ENCODE results near the gene PHF19. TPM values are rescaled to one million over a fixed set of nuclear protein-coding genes. Genes with fewer than 3 reads are reported as not detected.

PHF19 gene
- polyA plus RNA-seq, 1 donor from 2014 or later: 4.9 TPM

DNA sequence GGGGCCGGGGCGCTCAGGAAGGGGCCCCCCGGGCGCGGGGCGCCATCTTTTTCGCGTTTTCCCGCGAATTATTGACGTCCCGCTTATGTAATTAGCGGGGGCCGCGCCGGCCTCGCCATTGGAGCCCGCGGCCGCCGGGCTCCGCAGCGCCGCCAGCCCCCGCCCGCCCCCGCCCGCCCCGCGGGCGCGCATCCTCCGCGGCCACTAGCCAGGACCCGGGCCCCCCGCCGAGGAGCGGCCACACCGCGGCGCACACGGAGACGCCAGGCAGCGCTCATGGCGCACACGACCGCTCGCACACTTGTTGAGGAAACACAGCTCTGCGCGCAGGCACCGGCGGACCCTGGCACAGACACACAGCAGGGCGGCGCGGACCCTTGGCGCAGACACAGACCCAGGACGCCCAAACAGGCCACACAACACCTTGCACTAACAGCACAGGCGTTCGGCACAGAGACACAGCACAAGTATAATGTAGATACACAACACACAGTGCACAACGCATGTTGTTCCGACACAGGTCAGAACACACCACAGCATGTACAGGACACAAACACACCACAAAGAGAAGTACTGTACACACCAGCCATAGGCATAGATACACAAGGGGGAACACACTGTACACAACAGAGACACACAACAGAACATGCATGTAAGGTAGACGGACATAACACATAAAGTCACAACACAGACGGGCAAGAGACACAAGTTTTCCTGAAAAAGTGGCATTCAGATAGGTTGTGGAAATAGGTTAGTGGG is 467 bp upstream of the PHF19 start (continued):
- TF ChIP-seq, protein P1, sequence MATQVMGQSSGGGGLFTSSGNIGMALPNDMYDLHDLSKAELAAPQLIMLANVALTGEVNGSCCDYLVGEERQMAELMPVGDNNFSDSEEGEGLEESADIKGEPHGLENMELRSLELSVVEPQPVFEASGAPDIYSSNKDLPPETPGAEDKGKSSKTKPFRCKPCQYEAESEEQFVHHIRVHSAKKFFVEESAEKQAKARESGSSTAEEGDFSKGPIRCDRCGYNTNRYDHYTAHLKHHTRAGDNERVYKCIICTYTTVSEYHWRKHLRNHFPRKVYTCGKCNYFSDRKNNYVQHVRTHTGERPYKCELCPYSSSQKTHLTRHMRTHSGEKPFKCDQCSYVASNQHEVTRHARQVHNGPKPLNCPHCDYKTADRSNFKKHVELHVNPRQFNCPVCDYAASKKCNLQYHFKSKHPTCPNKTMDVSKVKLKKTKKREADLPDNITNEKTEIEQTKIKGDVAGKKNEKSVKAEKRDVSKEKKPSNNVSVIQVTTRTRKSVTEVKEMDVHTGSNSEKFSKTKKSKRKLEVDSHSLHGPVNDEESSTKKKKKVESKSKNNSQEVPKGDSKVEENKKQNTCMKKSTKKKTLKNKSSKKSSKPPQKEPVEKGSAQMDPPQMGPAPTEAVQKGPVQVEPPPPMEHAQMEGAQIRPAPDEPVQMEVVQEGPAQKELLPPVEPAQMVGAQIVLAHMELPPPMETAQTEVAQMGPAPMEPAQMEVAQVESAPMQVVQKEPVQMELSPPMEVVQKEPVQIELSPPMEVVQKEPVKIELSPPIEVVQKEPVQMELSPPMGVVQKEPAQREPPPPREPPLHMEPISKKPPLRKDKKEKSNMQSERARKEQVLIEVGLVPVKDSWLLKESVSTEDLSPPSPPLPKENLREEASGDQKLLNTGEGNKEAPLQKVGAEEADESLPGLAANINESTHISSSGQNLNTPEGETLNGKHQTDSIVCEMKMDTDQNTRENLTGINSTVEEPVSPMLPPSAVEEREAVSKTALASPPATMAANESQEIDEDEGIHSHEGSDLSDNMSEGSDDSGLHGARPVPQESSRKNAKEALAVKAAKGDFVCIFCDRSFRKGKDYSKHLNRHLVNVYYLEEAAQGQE (IDR thresholded peaks at IDR 0.05; ENCODE audit: borderline replicate concordance): no peak
- TF ChIP-seq MXI1 (conservative IDR thresholded peaks at IDR 0.05; ENCODE audit: poor library complexity, severe bottlenecking) (no peak), POLR2AphosphoS5 (IDR thresholded peaks at IDR 0.05) (no peak)

DNA sequence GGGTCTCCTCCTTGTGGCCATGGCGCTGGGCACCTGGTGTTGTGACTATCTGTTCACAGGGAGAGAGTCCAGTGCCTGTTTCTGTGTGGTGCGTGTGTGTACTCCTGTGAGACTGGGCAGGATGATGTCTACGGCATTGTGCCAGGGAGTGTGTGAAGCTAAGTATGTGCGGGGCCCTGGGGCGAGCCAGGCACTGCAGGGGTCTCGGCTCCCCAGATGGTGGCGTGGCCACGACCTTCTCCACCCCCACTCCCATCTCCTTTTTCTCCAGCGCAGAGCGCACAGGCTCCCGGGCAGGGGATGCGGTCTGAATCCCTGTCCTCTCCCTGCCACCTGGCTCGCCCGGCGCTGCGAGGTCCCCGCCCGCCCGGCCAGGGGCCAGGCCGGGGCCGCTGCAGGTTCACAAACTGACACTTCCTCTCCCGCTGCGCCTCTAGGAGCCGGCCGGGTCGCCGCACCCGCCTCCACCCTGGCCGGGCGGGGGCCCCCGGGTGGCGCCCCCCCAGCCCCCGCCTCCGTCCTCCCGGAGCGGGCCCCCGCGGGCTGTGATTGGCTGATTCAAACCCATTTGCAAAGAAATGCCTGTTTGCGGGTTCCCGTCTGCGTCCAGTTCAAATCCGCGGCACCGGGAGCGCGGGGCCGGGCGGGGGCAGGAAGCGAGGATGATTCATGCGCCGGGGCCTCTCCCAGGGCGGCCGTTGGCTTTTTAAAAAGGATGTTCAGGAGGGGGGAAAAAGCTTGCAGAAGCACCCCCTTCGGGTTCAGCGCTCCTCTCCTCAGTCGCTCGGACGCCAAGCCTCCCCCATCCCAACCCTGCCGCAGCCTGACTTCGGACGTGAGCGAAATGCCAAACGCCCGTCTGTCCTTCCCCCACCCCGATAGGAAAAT is 790 bp downstream of the PHF19 start:
- Histone ChIP-seq H3K9ac (ENCODE audit: low read length) (peak overlapping the region; percentile 36), H3K4me2 (ENCODE audit: low read length) (no peak overlapping the region), H4K20me1 (ENCODE audit: insufficient read depth) (no peaks in the 10 kb centered on the region), H2AFZ (ENCODE audit: low read depth, low read length) (no peak overlapping the region), H3K9me2 (ENCODE audit: insufficient read depth, low read length) (no peaks in the 10 kb centered on the region), H3F3A (ENCODE audit: insufficient read depth, low read length, poor library complexity, severe bottlenecking) (peaks cover 4% of the 10 kb centered on the region), H3K27me3 (ENCODE audit: insufficient read depth, low read depth, low read length) (peaks cover 10% of the 10 kb centered on the region), H3K27ac (ENCODE audit: low read length) (no peak overlapping the region), H3K79me2 (replicated peaks; ENCODE audit: insufficient read depth, low read length) (no peaks in the 10 kb centered on the region), H3K9me3 (ENCODE audit: low read length) (no peaks in the 10 kb centered on the region), H3K4me3 (ENCODE audit: low read length) (peak overlapping the region; percentile 62), H3K36me3 (ENCODE audit: insufficient read depth, low read length) (no peaks in the 10 kb centered on the region)
- no peak for TF ChIP-seq MXI1 (conservative IDR thresholded peaks at IDR 0.05; ENCODE audit: poor library complexity, severe bottlenecking)
- no peak for TF ChIP-seq SMC3 (conservative IDR thresholded peaks at IDR 0.05; ENCODE audit: poor library complexity)
- no peak for TF ChIP-seq RAD21 (conservative IDR thresholded peaks at IDR 0.05)
- TF ChIP-seq EZH2 (IDR thresholded peaks at IDR 0.05; ENCODE audit: borderline replicate concordance, insufficient read depth, low read length, poor library complexity, severe bottlenecking): no peak
- TF ChIP-seq, protein P1 (IDR thresholded peaks at IDR 0.05; ENCODE audit: borderline replicate concordance): no peak
- no peak for TF ChIP-seq POLR2AphosphoS5 (IDR thresholded peaks at IDR 0.05)
- no peak for TF ChIP-seq EP300 (conservative IDR thresholded peaks at IDR 0.05; ENCODE audit: poor library complexity, severe bottlenecking)
- TF ChIP-seq, protein P2, sequence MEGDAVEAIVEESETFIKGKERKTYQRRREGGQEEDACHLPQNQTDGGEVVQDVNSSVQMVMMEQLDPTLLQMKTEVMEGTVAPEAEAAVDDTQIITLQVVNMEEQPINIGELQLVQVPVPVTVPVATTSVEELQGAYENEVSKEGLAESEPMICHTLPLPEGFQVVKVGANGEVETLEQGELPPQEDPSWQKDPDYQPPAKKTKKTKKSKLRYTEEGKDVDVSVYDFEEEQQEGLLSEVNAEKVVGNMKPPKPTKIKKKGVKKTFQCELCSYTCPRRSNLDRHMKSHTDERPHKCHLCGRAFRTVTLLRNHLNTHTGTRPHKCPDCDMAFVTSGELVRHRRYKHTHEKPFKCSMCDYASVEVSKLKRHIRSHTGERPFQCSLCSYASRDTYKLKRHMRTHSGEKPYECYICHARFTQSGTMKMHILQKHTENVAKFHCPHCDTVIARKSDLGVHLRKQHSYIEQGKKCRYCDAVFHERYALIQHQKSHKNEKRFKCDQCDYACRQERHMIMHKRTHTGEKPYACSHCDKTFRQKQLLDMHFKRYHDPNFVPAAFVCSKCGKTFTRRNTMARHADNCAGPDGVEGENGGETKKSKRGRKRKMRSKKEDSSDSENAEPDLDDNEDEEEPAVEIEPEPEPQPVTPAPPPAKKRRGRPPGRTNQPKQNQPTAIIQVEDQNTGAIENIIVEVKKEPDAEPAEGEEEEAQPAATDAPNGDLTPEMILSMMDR (IDR thresholded peaks at IDR 0.05; ENCODE audit: poor library complexity, severe bottlenecking): no peak

All from neural cell (in vitro differentiated cells).